ENCODE measurements around the gene CAPSL.
"Not testable (repeated sequence)": the region's sequence is repeated elsewhere in the genome, so short reads cannot be mapped to it uniquely, and the experiment has no call there.

The CAPSL gene

DNA sequence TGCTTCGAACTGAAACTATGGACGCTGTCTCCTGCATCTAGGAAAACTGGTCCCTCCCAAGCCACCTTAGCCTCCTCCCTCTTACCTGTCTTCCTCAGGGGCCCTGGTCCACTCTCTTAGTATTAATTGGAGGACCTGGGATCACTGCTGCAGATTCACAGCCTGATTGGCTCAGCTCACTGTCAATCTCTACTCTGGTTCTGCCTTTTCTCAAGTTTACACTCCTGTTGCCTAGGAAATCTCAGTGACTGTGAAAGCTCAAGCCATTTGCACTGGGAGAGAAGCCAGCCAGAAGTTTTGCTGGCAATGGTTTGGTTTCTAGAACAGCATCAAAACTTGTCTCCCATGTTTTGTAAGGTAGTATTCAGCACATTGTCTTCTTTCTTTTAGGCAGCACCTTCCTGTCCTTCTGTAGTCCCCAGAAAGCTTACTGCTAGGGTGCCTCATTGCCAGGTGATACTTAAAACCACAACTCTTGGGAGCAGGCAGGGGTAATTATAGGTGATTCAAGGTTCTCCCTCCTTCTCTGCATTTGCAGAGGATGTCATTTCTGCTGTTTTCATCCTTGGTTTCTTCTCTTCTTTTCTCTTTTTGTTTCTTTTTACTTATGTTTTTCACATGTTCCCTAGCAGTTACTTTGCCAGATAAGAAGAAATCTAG is at the start of gene CAPSL:
TSS of gene CAPSL (minus strand) at position 55 of the 660 bp plus-strand sequence. CDS start 17,502 bp downstream, outside the sequence.
- no peak for DNase-seq

DNA sequence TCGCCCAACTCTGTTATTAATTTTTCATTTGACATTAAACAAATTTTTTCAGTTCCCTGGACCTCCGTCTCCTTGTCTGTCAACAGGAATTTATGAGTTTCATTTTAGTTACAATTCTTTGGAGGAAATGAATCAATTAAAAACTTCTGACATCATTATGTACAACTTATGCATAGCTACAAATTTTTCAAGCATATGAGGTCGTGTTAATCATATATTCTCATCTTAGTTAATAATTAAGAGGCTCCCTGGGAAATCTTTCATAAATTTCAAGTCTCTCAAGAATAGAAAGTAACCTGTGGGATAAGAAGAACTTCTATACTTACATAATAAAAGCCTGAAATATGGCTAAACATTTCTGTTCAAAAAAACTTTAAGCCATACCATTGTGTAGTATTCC is 49.4 kb upstream of the CAPSL start:
- no peak for DNase-seq

DNA sequence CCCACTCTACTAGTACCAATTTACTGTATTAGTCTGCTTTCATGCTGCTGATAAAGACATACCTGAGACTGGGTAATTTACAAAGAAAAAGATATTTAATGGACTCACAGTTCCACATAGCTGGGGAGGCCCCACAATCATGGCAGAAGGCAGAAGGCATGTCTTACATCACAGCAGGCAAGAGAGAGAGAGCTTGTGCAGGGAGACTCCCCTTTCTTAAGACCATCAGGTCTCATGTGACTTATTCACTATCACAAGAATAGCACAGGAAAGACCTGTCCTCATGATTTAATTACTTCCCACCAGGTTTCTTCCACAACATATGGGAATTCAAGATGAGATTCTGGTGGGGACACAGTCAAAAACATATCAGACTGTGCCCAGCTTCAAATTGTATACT is 41.3 kb upstream of the CAPSL start:
- no peak for DNase-seq

DNA sequence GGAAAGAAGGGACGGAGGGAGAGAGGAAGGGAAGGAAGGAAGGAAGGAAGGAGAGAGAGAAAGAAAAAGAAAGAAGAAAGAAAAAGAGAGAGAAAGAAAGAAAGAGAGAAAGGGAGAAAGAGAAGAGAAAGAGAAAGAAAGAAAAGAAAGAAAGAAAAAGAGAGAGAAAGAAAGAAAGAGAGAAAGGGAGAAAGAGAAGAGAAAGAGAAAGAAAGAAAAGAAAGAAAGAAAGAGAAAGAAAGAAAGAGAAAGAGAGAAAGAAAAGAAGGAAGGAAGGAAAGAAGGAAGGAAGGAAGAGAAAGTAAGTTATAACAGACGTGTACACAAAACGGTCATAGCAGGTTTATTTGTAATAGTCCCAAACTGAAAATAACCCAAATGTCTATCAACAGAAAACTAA is 38.4 kb upstream of the CAPSL start:
- DNase-seq, result not testable (repeated sequence)

DNA sequence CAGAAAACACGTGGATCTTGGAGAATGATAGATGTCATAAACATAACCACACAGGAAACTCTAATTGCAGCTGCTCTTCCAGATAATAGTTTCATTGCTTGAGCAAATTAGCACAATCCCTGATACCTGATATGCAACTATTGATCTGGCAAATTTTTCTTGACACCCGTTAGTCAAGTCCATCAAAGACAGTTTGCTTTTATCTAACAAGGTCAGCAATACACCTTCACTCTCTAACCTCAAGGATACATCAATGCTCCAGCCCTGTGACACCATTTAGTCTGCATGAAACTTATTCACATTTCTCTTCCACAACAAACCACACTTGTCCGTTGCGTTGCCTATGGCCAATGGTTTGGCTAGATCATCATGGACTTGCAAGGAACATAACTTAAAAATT is 36.1 kb upstream of the CAPSL start:
- no peak for DNase-seq

DNA sequence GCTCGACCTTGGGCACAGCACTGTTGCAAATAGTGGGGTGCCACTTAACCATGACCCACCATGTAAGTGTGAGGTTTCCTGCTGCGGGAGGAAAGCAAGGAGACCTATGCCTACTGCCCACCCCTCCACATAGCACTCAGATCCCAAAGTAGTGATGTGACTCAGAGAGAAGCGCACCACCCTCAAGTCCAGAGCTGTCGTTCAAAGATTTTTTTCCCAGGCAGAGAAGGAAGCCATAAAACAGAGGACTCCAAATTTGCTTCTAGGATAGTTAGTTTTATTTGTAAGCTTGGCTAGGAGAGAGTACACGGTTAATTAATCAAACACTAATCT is 33.4 kb upstream of the CAPSL start:
- no peak for DNase-seq

DNA sequence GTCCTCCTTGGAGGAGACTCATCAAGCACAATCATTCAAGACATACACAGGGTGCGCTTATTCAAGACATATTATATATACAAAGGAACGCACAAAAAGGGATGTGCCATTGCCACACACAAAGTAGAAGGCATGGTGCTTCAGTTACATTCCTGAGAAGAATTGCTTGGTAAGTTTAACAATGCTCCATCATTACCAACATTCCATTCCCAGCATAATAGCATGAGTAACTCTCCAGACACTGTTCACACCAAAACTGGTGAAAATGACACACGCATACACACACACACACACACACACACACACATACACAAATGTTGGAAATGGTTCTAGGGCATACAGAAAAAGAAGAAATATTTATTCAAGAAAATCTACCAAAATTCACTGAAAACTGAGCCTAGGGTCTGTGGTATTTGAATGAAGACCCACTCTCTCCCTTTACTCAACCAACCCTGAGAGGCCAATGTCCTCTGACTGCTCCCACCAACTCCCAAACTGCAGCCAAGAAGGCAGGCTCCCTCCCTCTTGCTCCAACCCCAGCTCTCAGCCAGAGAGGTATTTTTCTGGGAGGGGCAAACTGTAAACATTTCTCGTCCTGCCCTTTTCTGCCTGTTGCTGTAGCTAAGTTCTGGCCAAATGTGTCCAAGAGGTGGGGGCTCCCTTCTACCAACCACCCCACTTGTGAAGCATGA is 32.9 kb upstream of the CAPSL start:
- no peak for DNase-seq

DNA sequence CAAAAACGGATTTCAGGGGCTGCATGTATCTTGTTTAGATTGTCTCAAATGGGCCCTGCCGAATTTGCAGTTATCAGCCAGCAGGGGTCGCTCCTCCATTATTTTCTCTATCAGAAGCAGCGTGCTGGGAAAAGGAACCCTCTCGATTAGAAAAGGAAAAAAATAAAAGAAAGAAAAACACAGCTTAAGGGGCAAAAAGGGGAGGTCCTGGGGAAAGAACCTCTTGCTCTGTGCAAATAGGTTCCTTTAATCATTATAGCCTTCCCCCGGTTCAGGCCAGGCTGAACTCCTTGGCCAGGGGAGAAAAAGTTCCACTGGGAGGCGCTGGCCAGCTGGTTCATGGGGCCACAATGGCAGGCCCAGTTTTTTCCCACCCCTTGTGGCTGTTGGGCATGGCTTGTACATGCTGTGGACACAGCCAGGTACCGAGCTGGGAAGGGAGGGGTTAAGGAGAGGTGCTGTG is 25.0 kb upstream of the CAPSL start:
- DNase-seq, result peak; percentile 30

DNA sequence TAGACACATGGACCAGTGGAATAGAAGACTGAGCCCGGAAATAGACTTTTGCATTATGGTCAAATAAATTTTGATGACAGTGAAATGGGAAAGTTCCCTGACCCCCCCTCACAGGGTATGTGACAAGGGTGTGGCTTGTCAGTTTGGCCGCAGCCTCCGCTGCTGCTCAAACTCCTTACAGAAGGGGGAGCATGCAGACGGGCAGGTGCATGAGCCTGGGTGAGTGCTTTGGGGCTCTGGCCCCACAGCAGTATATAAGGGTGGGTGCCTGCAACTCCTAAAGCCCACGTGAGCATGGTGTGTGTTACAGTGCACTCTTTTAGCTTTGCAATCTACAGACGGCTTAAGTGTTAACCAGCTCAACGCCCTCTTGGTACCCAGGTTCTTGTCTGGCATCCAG is 21.9 kb upstream of the CAPSL start:
- DNase-seq, result no peak

DNA sequence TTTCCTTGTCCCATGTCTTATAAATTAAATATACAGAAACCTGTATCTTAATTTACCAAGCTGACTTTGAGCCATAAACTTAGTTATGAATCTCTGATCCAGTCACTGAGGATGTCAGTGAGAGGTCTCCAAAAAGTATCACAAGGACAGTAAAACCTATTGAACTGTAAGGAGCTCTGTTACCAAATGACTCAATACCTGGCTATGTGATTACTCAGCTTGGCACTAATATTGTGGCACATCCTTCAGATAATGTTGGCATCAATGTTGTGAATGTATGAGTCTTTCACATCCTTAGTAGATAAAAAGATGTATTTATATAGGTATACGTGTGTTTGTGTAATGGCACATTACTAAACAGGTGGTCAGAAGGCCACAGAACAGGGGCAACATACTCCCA is 18.0 kb upstream of the CAPSL start:
- no peak for DNase-seq

DNA sequence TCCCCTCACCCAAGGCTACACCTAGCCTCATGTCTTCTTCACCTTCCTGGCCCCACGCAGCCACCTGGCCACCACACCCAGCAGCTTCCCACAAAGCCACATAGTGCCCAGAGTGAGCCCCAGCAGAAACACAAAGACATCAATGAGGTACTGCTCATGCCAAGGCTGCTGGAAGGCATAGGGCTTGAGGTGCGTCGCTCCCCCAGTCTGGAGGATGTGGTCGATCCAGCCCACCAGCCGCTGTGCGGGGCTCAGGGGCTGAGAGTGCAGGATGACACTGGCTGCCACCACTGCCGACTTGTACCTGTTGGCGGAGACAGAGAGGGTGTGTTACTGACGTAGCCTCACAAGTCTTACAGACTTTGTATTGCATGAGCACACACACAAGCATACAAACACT is 15.8 kb upstream of the CAPSL start:
- DNase-seq, result no peak

DNA sequence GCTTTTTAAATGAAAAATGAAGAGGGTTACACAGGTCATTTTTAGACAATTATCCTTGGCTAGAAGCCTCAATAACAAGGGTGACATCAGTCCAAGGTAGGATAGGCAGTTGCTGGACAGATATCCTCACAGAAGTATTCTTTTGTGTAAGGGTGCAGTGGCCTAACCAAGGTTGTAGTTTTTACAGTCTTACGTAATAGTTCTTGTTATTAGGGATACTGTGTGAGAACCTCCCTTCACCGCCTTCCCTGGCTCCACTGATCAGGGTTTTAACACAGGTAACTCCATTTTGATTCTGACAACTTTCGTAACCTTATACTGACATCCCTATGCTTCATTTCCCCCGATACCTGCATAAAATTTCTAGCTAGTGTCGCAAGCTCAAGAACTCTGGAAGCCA is 8.7 kb upstream of the CAPSL start:
- DNase-seq, result no peak

DNA sequence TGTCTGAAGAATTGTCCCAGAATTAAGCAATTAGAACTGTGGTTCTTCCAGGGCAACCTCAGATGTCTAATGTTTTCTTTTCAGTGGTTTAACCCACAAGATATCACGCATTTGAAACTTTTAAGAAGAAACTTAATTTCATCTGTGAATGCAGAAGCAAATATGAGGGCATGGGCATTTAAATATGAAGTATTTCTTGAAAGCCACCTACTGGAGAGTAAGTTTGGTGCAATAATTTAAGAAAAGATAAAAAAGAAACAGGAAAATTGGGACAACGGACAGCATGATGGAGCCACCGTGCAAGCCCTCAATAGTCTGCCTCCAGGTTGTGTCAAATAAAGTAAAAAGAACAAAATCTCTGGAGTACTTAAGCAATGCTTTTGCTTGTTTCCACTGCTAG is 1.2 kb upstream of the CAPSL start:
- DNase-seq, result no peak

DNA sequence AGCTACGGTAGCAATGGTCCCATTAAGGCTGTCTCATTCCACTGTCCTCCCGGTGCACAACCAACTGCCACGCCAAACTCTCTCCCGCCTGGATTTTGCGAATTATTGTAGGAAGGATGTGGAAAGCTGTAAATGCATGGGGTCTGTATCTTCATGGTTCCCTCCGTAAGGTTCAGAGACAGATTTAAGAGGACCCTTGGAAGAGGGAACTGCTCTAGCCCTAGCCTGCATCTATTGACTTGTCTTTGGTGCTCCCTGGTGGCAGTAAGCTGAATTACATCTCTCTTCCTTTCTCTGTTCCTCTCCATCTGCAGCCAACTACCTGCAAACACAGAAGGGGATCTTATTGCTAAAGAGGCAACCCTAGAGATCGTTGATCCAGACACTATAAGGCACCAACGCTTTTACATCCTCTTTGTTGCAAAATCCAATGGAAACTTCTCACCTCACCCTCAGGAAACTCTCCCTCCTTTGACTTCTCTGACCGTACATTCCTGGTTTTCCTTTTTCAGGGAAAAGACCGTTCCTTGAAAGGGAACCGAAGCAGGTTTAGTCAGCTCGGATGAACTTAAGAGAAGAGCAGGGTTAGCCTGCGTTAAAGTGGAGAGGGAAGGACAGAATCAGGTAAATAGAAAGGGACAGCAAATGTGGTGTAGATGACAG is 11.9 kb downstream of the CAPSL start:
- peak; percentile 85 for DNase-seq

DNA sequence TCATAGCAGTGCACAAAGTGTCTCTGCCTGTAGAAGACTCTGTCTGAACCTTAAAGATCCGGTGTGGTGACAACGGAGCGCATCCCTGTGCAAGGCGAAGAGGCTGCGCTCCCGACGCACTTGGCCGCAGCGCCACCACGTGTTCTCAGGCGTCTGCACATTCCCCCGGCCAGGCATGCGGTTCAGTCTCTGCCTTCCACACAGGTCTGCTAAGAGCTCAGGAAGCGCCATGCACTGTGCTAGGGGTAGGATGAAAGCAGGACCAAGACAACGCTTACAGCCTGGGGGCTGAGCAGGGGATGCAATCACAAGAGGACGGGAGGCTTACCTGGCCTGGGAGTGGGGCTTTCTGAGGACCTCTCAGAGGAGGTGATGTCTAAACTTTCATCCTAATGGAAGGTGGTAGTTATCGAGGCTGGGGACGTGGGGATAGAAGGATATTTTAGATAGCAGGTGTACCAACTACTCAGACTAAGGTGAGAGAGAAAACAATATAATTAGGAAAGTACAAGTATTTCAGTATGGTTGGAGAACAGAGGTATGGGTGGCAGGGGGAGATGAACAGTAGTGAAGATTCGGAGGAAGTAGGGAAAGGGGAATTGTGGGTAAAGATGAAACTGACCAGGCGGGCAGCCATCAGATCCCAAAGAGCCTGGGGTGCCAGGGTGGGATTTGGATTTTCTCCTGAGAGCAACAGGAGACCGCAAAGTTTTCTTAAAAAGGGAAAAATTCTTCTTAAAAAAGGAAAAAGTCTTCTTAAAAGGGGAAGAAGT is 13.3 kb downstream of the CAPSL start:
- DNase-seq, result peak; percentile 95

DNA sequence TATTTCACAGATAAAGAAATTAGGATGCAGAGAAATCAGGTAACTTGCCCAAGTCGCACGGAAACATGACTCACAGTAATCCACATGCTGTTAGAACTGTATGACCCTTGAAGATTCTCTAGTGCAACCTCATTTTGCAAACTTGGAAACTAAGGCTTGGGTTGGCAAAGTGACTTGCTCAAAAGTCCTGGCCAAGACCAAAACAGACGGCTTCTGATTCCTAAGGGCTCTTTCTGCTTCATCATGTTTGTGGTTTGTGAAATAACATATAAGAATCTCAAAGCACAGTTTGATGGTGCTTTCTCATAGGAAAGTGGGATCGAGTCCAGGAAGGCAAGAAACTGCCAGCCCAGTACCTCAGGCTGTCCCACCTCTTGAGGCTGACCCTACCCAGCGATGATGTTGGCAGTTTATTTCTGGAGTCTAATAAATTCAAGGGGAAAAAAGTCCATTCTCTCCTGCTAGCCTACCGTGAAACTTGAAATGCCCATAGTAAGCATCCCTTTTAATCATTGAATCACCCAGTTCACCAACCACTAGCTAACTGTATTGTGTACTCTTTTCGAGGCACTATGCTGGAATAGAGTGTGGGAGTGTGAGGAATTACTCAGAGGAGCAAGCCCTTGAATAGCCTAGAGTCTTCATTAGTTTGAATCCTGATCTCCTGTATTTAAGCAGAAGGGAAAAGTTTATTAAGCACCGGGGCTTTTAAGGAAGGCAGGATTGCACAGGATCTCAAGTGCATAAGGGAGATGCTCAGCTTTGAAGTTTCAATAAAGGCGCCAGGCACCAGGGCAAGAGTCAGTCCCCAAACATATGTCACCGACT is 14.1 kb downstream of the CAPSL start:
- DNase-seq, result peak; percentile 62

DNA sequence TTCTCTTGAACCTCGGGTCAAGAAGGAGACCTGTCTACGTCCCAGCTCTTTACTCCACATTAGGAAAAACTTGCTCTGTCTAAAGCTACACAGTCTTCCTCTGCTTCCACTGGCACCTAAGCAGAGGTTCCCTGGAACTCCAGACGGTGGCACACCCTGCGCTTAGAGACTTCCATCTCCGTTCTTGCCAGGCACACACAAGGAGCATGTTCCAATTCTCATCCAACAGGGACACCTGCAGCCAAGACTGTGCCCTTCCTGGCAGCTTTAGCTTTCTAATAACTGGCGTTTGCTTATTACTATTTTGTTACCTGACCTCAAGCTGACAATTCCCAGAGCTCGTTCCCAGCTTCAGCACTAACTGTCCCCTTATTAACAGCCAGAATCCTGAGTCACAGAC is 16.0 kb downstream of the CAPSL start:
- no peak for DNase-seq

DNA sequence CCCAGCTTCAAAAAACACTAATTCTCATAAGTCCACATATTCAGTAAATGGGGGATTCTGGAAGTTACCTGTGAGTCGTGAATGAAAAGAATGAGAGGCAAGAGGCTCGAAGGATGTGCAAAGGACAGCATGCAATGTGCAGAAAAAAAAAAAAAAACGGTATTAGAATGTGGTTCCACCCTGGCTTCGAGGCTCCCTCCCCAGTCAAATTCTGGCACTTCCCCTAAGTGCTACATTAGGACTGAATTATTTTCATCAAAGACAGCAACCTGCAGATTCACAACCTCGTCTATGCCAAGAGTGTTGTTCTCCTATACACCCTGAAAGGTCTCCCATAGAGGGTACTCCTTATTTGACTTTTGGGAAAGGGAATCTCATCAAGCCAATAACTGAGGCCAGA is 16.5 kb downstream of the CAPSL start:
- DNase-seq, result no peak

DNA sequence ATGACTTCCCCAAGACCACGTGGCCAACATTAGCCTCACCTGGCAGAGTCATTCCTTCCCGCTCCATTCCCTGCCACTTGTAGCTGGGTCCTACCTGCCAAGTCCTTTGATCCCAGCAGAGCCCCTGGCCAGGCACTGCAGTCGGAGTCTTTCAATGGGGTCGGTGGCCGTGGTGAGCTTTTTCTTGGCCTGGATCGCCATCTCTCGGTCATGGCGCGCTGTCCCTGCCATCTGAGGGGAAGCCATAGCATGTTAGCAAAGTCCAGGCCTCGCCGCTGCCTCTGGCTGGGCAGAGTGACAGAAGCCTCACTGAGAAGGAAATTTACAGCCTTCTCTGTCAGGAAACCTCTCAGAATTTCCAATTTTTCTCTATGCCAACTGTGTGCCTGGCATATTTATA is 17.5 kb downstream of the CAPSL start:
- DNase-seq, result no peak

DNA sequence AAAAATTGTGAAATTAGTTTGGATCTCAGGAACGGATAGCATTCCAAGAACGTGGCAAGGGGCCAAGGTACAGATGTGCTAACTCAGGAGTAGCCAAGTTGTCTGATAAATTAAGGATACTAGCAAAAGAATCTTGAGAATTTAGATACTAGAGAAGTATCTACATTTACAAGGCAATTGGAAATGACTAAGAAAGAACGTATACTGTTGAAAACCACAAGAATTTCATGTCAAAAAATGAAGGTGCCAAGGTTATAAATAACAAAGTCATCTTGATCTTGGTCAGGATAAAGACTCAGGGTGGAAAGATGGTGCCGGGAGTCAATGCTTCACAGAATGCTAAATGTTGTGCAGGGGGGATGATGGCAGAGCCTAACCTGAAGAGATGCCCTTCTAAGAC is 19.2 kb downstream of the CAPSL start:
- peak; percentile 76 for DNase-seq

DNA sequence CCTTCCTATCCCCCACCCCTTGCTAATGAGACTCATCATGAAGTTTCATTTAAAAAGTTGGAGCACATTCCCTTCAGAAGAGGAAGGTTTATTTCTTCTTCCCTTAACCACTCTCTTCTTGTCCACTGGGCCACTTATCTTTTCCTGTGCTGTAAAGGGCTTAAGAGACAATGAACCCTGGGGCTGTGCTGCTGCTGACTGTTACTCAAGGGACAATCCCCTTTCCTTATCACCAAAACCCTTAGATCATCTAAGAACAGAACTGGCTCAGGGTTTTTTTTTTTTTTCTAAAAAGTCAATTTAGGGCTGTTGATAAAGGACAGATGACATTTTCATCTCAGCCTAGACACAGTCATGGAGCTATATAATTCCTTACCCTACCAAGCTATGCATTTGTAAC is 29.6 kb downstream of the CAPSL start:
- DNase-seq, result no peak

DNA sequence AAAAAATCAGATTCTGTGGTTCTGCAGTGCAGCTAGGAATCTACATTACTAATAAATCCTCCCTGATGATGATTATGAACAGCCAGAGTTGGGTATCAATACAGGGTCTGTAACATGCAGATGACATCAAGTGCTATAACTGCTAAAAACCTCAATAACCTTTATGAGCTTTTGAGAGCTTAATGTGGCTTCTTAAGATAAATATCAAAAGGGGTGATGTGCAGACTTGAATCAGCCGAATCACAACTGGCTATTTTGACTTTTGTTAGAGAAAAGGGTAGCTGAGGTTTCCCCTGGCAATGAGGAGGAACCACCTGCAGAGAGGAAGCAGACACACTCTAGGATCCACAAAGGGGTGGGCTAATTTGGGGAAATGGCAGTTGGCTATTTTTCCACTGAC is 30.2 kb downstream of the CAPSL start:
- peak; percentile 46 for DNase-seq

Measured in activated CD4-positive, alpha-beta T cell treated with anti-CD3 and anti-CD28 coated beads, Interleukin-2, Interleukin-6, amounts not matched to agents 100 ng/mL and 50 ng/mL, durations not matched to agents 16 hours and 8 hours (primary cell).